Muscle layer of duodenum (tissue), 2 donors: ENCODE measurements around the gene NEGR1.

Experiments used
- H3K27ac ChIP-seq: one replicate; pipeline ENCODE4 v1.7.0; 2013; ENCODE audit warnings: mild to moderate bottlenecking, low read length
- H3K27me3 ChIP-seq: one replicate; pipeline ENCODE4 v1.7.0; 2013; ENCODE audit warnings: low read depth, mild to moderate bottlenecking, control low read depth, low read length
- H3K36me3 ChIP-seq, 2 donors: one replicate each; pipeline ENCODE4 v1.7.0; 2013; ENCODE audit warnings: low read length in 2 of 2, control low read depth in 1 of 2, mild to moderate bottlenecking in 1 of 2; ENCODE audit not compliant: insufficient read depth in 2 of 2, control insufficient read depth in 1 of 2
- H3K4me1 ChIP-seq, 2 donors: one replicate each; pipeline ENCODE4 v1.7.0; 2013; ENCODE audit warnings: low read length in 2 of 2, mild to moderate bottlenecking in 2 of 2, control low read depth in 1 of 2, moderate library complexity in 1 of 2; ENCODE audit not compliant: insufficient read depth in 2 of 2, control insufficient read depth in 1 of 2
- H3K4me3 ChIP-seq, 2 donors: one replicate each; pipeline ENCODE4 v1.7.0; 2013; ENCODE audit warnings: low read length in 2 of 2, low read depth in 1 of 2, mild to moderate bottlenecking in 1 of 2
- H3K9me3 ChIP-seq, 2 donors: one replicate each; pipeline ENCODE4 v1.7.0; 2013; ENCODE audit warnings: low read length in 2 of 2, control low read depth in 1 of 2, mild to moderate bottlenecking in 1 of 2; ENCODE audit not compliant: control insufficient read depth in 1 of 2
- donor health status: healthy.

The NEGR1 gene

DNA sequence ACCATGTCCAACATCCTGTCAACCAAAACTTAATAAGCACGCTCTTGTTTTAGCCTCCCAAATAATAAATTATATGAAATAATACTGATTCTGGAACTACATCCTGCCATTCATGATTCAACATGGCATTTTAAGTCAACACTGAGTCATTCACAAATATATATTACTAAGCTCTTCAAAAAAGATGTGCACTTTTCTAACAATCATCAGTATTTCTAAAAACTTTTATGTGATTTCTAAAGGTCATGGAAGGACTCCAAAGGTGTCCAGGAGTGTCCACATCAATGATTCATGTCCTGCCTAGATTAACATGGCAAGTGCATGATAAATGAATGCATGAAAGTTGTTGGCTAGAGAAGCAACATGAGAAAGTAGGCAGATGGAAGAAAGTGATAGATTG is 51.6 kb downstream of the NEGR1 start:
- Histone ChIP-seq H3K36me3 (no peaks in the 10 kb centered on the region), H3K4me1 (peaks cover 0 to 9% of the 10 kb centered on the region in 2 donors), H3K27ac (no peak overlapping the region), H3K27me3 (no peaks in the 10 kb centered on the region), H3K4me3 (no peak overlapping the region), H3K9me3 (no peaks in the 10 kb centered on the region)

GRCh38 chr1:72229893-72230292 is 52.4 kb downstream of the NEGR1 start:
- Histone ChIP-seq H3K9me3 (no peaks in the 10 kb centered on the region), H3K27me3 (no peaks in the 10 kb centered on the region), H3K4me3 (no peak overlapping the region), H3K36me3 (no peaks in the 10 kb centered on the region), H3K4me1 (peaks cover 0 to 9% of the 10 kb centered on the region in 2 donors), H3K27ac (no peak overlapping the region)

GRCh38 chr1:72227667-72228066 is 54.7 kb downstream of the NEGR1 start:
- peak overlapping the region; percentile 29 for H3K27ac ChIP-seq
- peaks cover 0 to 9% of the 10 kb centered on the region in 2 donors for H3K4me1 ChIP-seq
- peak overlapping the region in 1 of 2 donors; percentile 24 for H3K4me3 ChIP-seq
- H3K36me3 ChIP-seq, result no peaks in the 10 kb centered on the region
- no peaks in the 10 kb centered on the region for H3K9me3 ChIP-seq
- H3K27me3 ChIP-seq, result no peaks in the 10 kb centered on the region

DNA sequence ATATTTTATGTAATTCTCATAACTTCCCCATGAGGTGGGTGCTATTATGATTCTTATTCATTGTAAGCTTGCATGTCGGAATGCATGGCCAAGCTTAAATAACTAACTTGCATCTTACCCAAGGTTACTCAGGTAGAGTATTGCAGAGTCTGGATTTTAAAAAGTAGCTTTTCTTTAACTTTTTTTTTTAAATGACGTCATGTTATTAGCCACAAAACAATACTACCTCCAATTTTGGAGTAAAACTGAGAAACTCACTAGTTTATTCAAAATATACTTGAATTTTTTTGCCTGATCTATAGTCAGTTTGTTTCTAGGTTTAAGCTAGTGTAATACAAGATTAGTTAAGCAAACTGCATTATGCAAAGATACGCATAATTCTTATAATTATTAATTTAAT is 57.8 kb downstream of the NEGR1 start:
- no peaks in the 10 kb centered on the region for H3K9me3 ChIP-seq
- H3K4me3 ChIP-seq, result no peak overlapping the region
- H3K27me3 ChIP-seq, result no peaks in the 10 kb centered on the region
- no peak overlapping the region for H3K27ac ChIP-seq
- peaks cover 0 to 6% of the 10 kb centered on the region in 2 donors for H3K4me1 ChIP-seq
- H3K36me3 ChIP-seq, result no peaks in the 10 kb centered on the region

- Histone ChIP-seq H3K36me3 (no peaks in the 10 kb centered on the region), H3K27ac (no peak overlapping the region), H3K9me3 (no peaks in the 10 kb centered on the region), H3K27me3 (no peaks in the 10 kb centered on the region), H3K4me1 (no peaks in the 10 kb centered on the region), H3K4me3 (no peak overlapping the region)
These were observed 60.5 kb downstream of the NEGR1 start for GRCh38 chr1:72221811-72222210.

- no peak overlapping the region for H3K27ac ChIP-seq
- no peaks in the 10 kb centered on the region for H3K36me3 ChIP-seq
- H3K9me3 ChIP-seq, result no peaks in the 10 kb centered on the region
- no peak overlapping the region for H3K4me3 ChIP-seq
- no peaks in the 10 kb centered on the region for H3K27me3 ChIP-seq
- H3K4me1 ChIP-seq, result no peaks in the 10 kb centered on the region
These were observed 64.1 kb downstream of the NEGR1 start for GRCh38 chr1:72218141-72218739.

- no peak overlapping the region for H3K27ac ChIP-seq
- no peaks in the 10 kb centered on the region for H3K27me3 ChIP-seq
- no peaks in the 10 kb centered on the region for H3K36me3 ChIP-seq
These were observed 75.3 kb downstream of the NEGR1 start for GRCh38 chr1:72207059-72207458.

DNA sequence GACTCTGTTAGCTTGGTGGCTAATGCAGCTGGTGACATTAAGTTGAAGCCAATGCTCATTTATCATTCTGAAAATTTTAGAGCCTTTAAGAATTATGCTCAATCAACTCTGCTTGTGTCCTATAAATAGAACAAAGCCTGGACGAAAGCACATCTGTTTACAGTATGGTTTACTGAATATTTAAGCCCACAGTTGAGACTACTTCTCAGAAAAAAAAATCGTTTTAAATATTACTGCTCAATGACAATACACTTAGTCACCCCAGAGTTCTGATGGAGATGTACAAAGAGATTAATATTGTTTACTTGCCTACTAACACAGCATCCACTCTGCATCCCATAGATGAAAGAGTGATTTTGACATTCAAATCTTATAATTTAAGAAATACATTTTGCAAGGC is 79.6 kb downstream of the NEGR1 start:
- no peak overlapping the region for H3K4me3 ChIP-seq
- no peaks in the 10 kb centered on the region for H3K27me3 ChIP-seq
- no peaks in the 10 kb centered on the region for H3K4me1 ChIP-seq
- H3K27ac ChIP-seq, result no peak overlapping the region
- H3K9me3 ChIP-seq, result peaks cover 0 to 8% of the 10 kb centered on the region in 2 donors
- H3K36me3 ChIP-seq, result no peaks in the 10 kb centered on the region

More at GRCh38 chr1:72207059-72207458, 75.3 kb downstream of the NEGR1 start:
- no peaks in the 10 kb centered on the region for H3K4me1 ChIP-seq
- H3K4me3 ChIP-seq, result no peak overlapping the region
- no peaks in the 10 kb centered on the region for H3K9me3 ChIP-seq

DNA sequence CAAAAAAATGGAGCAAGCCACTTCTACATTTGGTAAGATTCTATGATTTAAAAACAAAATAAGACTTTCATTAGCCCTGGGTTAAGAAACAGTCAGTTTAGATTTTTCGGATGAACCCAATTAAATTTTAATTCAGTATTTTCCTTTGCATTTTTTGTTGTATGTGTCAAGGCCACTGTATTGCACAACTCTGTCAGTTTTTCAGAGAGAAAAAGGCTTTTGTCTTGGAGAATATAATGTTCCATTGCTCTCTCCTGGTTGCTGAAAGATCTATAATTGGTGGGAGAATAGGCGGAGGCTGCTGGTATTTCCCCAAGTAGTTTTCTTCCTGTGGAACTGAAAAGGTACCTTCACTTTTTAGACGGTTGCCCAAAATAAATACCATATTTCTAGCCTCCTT is 84.6 kb downstream of the NEGR1 start:
- Histone ChIP-seq H3K27me3 (no peaks in the 10 kb centered on the region), H3K27ac (no peak overlapping the region), H3K4me1 (peaks cover 0 to 8% of the 10 kb centered on the region in 2 donors), H3K4me3 (no peak overlapping the region), H3K36me3 (no peaks in the 10 kb centered on the region), H3K9me3 (peaks cover 0 to 8% of the 10 kb centered on the region in 2 donors)

DNA sequence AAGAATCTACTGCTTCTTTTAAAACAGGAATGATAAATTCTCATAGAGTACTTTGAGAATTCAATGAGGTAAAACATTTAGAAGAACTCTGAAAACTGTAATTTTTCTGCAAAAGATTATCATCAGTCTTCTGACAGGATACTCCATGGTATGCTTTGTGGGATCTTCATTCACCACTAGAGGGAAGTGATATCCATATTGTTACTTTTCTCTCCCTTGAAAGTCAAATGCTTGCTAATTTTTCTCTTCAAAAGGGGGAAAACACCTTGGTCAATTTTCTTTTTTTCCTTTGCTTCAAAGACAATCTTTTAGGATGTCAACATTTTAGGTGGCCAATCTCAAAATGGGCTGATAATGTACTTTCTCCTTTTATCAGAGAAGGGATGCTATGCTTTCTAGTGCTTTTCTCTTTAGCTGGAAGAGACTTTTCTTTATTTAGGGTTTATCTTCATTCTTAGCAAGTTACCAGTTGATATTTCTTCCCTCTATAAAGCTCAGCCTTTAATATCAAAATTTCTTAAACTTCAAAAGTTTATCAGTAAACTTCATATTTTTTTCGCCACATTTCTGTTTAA is 95.5 kb downstream of the NEGR1 start:
- H3K27me3 ChIP-seq, result no peaks in the 10 kb centered on the region
- peaks cover 0 to 9% of the 10 kb centered on the region in 2 donors for H3K4me1 ChIP-seq
- H3K36me3 ChIP-seq, result no peaks in the 10 kb centered on the region
- no peak overlapping the region for H3K4me3 ChIP-seq
- H3K9me3 ChIP-seq, result no peaks in the 10 kb centered on the region
- H3K27ac ChIP-seq, result no peak overlapping the region

DNA sequence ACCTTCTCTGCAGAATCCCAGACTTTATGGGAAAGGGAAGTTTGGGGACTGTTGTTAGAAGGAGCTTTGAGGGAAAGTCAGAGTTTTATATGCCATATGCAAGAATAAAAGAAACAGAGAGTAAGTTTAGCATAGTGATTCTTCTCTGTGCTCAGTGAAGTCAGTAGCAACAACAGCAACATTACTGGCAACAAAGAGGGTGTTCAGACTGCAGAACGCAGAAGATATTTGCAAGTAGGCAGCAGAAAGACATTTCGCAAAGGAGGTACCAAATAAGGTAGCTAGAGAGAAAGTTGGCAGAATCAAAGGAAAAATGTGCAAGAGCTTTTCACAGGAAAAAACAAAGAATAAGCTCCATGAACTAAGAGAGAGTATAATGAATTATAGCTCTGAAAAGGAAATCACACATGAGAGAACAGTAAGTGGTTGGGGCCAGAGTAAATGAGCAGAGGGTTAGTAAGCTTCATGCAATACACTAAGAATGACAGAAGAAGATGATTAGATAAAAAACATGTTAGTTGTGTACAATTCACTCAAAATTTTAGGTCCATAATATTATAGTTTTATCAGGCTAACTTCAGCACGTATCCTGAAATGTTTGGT is 98.1 kb downstream of the NEGR1 start:
- Histone ChIP-seq H3K4me3 (no peak overlapping the region), H3K36me3 (no peaks in the 10 kb centered on the region), H3K27me3 (no peaks in the 10 kb centered on the region), H3K27ac (peak overlapping the region; percentile 35), H3K4me1 (peaks cover 0 to 9% of the 10 kb centered on the region in 2 donors), H3K9me3 (no peaks in the 10 kb centered on the region)
